ENCODE data around the gene PCCA. TPM values are rescaled to one million over a fixed set of nuclear protein-coding genes. Genes with fewer than 3 reads are reported as not detected.

The PCCA gene
- total and polyA plus RNA-seq, 2 experiments from 2014 or later = 41.9 to 46.6 TPM

DNA sequence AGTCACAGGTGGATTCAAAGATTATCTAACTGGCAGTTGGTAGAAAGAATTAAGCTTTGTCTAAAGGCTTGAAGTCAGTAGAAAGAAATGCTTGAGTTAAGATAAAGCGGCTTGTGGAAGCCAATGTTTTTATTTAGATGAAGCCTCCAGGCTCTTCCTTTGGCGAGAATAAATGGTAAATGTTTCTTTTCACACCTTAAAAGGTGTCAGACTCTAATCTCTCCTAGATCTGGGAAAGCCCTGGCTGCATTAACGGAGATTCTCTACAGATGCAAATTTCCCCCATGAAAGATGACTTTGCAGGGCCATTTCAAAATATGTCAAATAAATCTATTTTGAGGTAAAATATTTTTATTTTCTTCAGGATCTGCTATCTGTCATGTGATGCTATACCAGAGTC is 37.8 kb upstream of the PCCA start (continued):
- TF ChIP-seq, protein P1, sequence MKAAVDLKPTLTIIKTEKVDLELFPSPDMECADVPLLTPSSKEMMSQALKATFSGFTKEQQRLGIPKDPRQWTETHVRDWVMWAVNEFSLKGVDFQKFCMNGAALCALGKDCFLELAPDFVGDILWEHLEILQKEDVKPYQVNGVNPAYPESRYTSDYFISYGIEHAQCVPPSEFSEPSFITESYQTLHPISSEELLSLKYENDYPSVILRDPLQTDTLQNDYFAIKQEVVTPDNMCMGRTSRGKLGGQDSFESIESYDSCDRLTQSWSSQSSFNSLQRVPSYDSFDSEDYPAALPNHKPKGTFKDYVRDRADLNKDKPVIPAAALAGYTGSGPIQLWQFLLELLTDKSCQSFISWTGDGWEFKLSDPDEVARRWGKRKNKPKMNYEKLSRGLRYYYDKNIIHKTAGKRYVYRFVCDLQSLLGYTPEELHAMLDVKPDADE (IDR thresholded peaks at IDR 0.05) = no peak
- no peak for TF ChIP-seq EZH2 (IDR thresholded peaks at IDR 0.05; ENCODE audit: low read depth, unreplicated experiment)

DNA sequence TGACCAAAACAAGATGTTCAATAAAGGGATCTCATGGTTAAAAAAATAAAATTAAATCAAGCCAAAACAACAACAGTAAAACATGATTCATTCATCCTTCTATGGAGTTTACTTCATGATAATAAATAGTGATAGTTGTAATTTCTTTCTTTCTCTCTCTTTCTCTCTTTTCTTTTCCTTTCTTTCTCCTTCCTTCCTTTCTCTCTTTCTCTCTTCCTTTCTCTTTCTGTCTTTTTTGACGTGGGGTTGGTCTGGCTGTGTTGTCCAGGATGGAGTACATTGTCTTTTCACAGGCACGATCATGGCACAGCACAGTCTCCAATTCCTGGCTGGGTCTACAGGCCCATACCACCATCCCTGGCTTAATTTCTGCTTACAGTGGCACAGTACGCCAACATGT is 29.1 kb upstream of the PCCA start:
- Histone ChIP-seq H3K79me2 (replicated peaks; ENCODE audit: insufficient read depth) (no peaks in the 10 kb centered on the region), H2AFZ (no peak overlapping the region; the same call in 1 of the 2 replicates), H3F3A (replicated peaks; ENCODE audit: low read depth) (no peaks in the 10 kb centered on the region), H3K4me1 (ENCODE audit: insufficient read depth) (peaks cover 9% of the 10 kb centered on the region), H3K27ac (ENCODE audit: low read depth) (no peak overlapping the region), H3K4me2 (no peak overlapping the region), H4K20me1 (replicated peaks; ENCODE audit: insufficient read depth) (no peaks in the 10 kb centered on the region), H3K9me2 (ENCODE audit: insufficient read depth) (no peaks in the 10 kb centered on the region), H3K27me3 (ENCODE audit: insufficient read depth) (no peaks in the 10 kb centered on the region), H3K4me3 (no peak overlapping the region), H3K36me3 (ENCODE audit: insufficient read depth) (no peaks in the 10 kb centered on the region)
- H3K4me3 Mint-ChIP-seq = no peak overlapping the region
- H3K27me3 Mint-ChIP-seq (ENCODE audit: insufficient read depth, low read depth, poor library complexity) = peaks cover 15% of the 10 kb centered on the region
- H3K9me3 Mint-ChIP-seq = peaks cover 31% of the 10 kb centered on the region
- no peak for TF ChIP-seq NANOG (IDR thresholded peaks at IDR 0.05; ENCODE audit: borderline replicate concordance)
- TF ChIP-seq, protein P1 (IDR thresholded peaks at IDR 0.05) = no peak
- TF ChIP-seq STAT1 (IDR thresholded peaks at IDR 0.05; ENCODE audit: unreplicated experiment) = no peak
- TF ChIP-seq, protein P2, sequence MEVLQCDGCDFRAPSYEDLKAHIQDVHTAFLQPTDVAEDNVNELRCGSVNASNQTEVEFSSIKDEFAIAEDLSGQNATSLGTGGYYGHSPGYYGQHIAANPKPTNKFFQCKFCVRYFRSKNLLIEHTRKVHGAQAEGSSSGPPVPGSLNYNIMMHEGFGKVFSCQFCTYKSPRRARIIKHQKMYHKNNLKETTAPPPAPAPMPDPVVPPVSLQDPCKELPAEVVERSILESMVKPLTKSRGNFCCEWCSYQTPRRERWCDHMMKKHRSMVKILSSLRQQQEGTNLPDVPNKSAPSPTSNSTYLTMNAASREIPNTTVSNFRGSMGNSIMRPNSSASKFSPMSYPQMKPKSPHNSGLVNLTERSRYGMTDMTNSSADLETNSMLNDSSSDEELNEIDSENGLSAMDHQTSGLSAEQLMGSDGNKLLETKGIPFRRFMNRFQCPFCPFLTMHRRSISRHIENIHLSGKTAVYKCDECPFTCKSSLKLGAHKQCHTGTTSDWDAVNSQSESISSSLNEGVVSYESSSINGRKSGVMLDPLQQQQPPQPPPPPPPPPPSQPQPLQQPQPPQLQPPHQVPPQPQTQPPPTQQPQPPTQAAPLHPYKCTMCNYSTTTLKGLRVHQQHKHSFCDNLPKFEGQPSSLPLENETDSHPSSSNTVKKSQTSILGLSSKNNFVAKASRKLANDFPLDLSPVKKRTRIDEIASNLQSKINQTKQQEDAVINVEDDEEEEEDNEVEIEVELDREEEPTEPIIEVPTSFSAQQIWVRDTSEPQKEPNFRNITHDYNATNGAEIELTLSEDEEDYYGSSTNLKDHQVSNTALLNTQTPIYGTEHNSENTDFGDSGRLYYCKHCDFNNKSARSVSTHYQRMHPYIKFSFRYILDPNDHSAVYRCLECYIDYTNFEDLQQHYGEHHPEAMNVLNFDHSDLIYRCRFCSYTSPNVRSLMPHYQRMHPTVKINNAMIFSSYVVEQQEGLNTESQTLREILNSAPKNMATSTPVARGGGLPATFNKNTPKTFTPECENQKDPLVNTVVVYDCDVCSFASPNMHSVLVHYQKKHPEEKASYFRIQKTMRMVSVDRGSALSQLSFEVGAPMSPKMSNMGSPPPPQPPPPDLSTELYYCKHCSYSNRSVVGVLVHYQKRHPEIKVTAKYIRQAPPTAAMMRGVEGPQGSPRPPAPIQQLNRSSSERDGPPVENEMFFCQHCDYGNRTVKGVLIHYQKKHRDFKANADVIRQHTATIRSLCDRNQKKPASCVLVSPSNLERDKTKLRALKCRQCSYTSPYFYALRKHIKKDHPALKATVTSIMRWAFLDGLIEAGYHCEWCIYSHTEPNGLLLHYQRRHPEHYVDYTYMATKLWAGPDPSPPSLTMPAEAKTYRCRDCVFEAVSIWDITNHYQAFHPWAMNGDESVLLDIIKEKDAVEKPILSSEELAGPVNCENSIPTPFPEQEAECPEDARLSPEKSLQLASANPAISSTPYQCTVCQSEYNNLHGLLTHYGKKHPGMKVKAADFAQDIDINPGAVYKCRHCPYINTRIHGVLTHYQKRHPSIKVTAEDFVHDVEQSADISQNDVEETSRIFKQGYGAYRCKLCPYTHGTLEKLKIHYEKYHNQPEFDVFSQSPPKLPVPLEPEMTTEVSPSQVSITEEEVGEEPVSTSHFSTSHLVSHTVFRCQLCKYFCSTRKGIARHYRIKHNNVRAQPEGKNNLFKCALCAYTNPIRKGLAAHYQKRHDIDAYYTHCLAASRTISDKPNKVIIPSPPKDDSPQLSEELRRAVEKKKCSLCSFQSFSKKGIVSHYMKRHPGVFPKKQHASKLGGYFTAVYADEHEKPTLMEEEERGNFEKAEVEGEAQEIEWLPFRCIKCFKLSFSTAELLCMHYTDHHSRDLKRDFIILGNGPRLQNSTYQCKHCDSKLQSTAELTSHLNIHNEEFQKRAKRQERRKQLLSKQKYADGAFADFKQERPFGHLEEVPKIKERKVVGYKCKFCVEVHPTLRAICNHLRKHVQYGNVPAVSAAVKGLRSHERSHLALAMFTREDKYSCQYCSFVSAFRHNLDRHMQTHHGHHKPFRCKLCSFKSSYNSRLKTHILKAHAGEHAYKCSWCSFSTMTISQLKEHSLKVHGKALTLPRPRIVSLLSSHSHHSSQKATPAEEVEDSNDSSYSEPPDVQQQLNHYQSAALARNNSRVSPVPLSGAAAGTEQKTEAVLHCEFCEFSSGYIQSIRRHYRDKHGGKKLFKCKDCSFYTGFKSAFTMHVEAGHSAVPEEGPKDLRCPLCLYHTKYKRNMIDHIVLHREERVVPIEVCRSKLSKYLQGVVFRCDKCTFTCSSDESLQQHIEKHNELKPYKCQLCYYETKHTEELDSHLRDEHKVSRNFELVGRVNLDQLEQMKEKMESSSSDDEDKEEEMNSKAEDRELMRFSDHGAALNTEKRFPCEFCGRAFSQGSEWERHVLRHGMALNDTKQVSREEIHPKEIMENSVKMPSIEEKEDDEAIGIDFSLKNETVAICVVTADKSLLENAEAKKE (CRISPR knock-in tag; IDR thresholded peaks at IDR 0.05) = no peak
- TF ChIP-seq, protein P3, sequence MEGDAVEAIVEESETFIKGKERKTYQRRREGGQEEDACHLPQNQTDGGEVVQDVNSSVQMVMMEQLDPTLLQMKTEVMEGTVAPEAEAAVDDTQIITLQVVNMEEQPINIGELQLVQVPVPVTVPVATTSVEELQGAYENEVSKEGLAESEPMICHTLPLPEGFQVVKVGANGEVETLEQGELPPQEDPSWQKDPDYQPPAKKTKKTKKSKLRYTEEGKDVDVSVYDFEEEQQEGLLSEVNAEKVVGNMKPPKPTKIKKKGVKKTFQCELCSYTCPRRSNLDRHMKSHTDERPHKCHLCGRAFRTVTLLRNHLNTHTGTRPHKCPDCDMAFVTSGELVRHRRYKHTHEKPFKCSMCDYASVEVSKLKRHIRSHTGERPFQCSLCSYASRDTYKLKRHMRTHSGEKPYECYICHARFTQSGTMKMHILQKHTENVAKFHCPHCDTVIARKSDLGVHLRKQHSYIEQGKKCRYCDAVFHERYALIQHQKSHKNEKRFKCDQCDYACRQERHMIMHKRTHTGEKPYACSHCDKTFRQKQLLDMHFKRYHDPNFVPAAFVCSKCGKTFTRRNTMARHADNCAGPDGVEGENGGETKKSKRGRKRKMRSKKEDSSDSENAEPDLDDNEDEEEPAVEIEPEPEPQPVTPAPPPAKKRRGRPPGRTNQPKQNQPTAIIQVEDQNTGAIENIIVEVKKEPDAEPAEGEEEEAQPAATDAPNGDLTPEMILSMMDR (conservative IDR thresholded peaks at IDR 0.05; ENCODE audit: low read depth in 2 of 2) = no peak
- TF ChIP-seq CREB1 (CRISPR knock-in tag; IDR thresholded peaks at IDR 0.05; ENCODE audit: low read depth) = no peak
- no peak for TF ChIP-seq EZH2phosphoT487 (IDR thresholded peaks at IDR 0.05; ENCODE audit: unreplicated experiment)
- H3K36me3 Mint-ChIP-seq (ENCODE audit: low read depth) = peaks cover 25% of the 10 kb centered on the region
- peaks cover 8% of the 10 kb centered on the region for H3K4me1 Mint-ChIP-seq
- ATAC-seq (no peak), DNase-seq (ENCODE audit: low spot score) (no peak)
- no peak overlapping the region for H3K27ac Mint-ChIP-seq

Data from GM23338 (cell line).